Body of pancreas (tissue), 4 donors: ENCODE measurements around the gene C6orf136. TPM values are rescaled to one million over a fixed set of nuclear protein-coding genes. Genes with fewer than 3 reads are reported as not detected.

ENCODE experiments used
- ATAC-seq: fragments of 150-250 bp; one replicate; pipeline ENCODE4 v1.9.1; 2016
- DNase-seq, 4 donors: peaks; one replicate each; pipeline ENCODE4 v3.0.0-alpha.2; 2019
- H3K27ac ChIP-seq, 4 donors: fragments of 200-600 bp; sonication (generic); 1 replicate in 3 of 4; 2 replicates in 1 of 4; pipeline versions ENCODE4 v1.5.1 to v1.6.1; 2016 to 2019; ENCODE audit warnings: mild to moderate bottlenecking in 1 of 4, mixed read lengths in 1 of 4, moderate library complexity in 1 of 4
- H3K27me3 ChIP-seq, 2 donors: fragments of 200-600 bp; sonication (generic); one replicate each; pipeline ENCODE4 v1.6.0; 2016; ENCODE audit warnings: mild to moderate bottlenecking in 1 of 2
- H3K36me3 ChIP-seq, 2 donors: fragments of 200-600 bp; sonication (generic); replicated peaks in 1 of 2; 2 replicates each; pipeline ENCODE4 v1.5.1; 2016; ENCODE audit warnings: low read depth in 2 of 2; ENCODE audit not compliant: insufficient read depth in 1 of 2
- H3K4me1 ChIP-seq: fragments of 200-600 bp; sonication (generic); one replicate; pipeline ENCODE4 v1.6.0; 2016
- H3K4me3 ChIP-seq, 2 donors: fragments of 200-600 bp; sonication (generic); 1 replicate in 1 of 2; 2 replicates in 1 of 2; pipeline ENCODE4 v1.5.1; 2016 to 2019
- H3K9me3 ChIP-seq, 3 donors: fragments of 200-600 bp; sonication (generic); 1 replicate in 2 of 3; 2 replicates in 1 of 3; pipeline ENCODE4 v1.5.1; 2016
- CTCF ChIP-seq, 7 experiments: fragments of 450-650 bp in 4 of 7; fragments of 200-600 bp in 3 of 7; sonication (generic) in 3 of 7; IDR thresholded peaks; one replicate each; pipeline ENCODE4 v1.5.1; 2016 to 2019; ENCODE audit warnings: antibody characterized with exemption in 7 of 7
- POLR2A ChIP-seq, 3 donors: fragments of 450-650 bp; IDR thresholded peaks; one replicate each; pipeline ENCODE4 v1.6.1; 2016; ENCODE audit warnings: antibody characterized with exemption in 3 of 3, mild to moderate bottlenecking in 2 of 3
- WGBS, 2 donors: methylation state at CpG; one replicate each; pipeline ENCODE4 v1.1.5; 2017; 5-methylcytosine and 5-hydroxymethylcytosine counted together
- intact Hi-C: fragments of 100-400 bp; cut with DNase I; formaldehyde crosslinking; loops from one replicate; pipeline ENCODE4 v1.15.1; 2023
- total RNA-seq, 2 donors: library from RNA; depleted of rRNA; stranded (reverse); fragments of >200 nt; gene quantifications; one replicate each; pipeline ENCODE4 v1.1.0, GENCODE V29; 2016

Gene C6orf136
- total RNA-seq, 2 donors from 2014 or later = 7.3 to 28.3 TPM

GRCh38 chr6:30683980-30684338 is 37.0 kb downstream of the C6orf136 start:
- DNase-seq = no peak
- intact Hi-C loops = loop anchor here (5.0 kb wide), 1 partner anchor 43 kb away; no protein-coding TSS in a partner anchor
- TF ChIP-seq POLR2A (IDR thresholded peaks at IDR 0.05) (no peak), CTCF (IDR thresholded peaks at IDR 0.05) (no peak)
- 31 to 43% methylated on average over 2 of the region's 2 CpGs for WGBS, 2 donors
- Histone ChIP-seq H3K36me3 (no peaks in the 10 kb centered on the region), H3K27me3 (no peaks in the 10 kb centered on the region), H3K4me1 (peaks cover 69% of the 10 kb centered on the region), H3K9me3 (no peaks in the 10 kb centered on the region), H3K4me3 (peak overlapping the region in 1 of 2 donors; percentile 17), H3K27ac (peak overlapping the region in 3 of 4 donors; percentile 64 to 98 (median 95))
- ATAC-seq = no peak

- Histone ChIP-seq H3K27ac (peak overlapping the region; percentile 47 to 98 (median 80)), H3K4me1 (peaks cover 69% of the 10 kb centered on the region), H3K4me3 (peak overlapping the region in 1 of 2 donors; percentile 17), H3K9me3 (no peaks in the 10 kb centered on the region), H3K27me3 (no peaks in the 10 kb centered on the region), H3K36me3 (no peaks in the 10 kb centered on the region)
- no peak for ATAC-seq
- DNase-seq = peak in 1 of 4 donors; percentile 57
- intact Hi-C loops = loop anchor here (5.0 kb wide), 1 partner anchor 43 kb away; no protein-coding TSS in a partner anchor
- TF ChIP-seq POLR2A (IDR thresholded peaks at IDR 0.05) = no peak
- TF ChIP-seq CTCF (IDR thresholded peaks at IDR 0.05) = no peak
- 57 to 72% methylated on average over 13 to 19 of the region's 21 CpGs for WGBS, 2 donors
Observed at GRCh38 chr6:30684386-30685156, 37.6 kb downstream of the C6orf136 start.

GRCh38 chr6:30685157-30686008 is 38.5 kb downstream of the C6orf136 start:
- ATAC-seq = no peak
- DNase-seq = no peak
- no peaks in the 10 kb centered on the region for H3K27me3 ChIP-seq
- peak overlapping the region in 1 of 2 donors; percentile 68 for H3K4me3 ChIP-seq
- H3K4me1 ChIP-seq = peaks cover 69% of the 10 kb centered on the region
- TF ChIP-seq POLR2A (IDR thresholded peaks at IDR 0.05) (no peak), CTCF (IDR thresholded peaks at IDR 0.05) (no peak)
- no peaks in the 10 kb centered on the region for H3K9me3 ChIP-seq
- WGBS, 2 donors = 55 to 79% methylated on average over 19 to 29 of the region's 29 CpGs
- intact Hi-C loops = no loop called here
- no peaks in the 10 kb centered on the region for H3K36me3 ChIP-seq
- H3K27ac ChIP-seq = peak overlapping the region in 3 of 4 donors; percentile 90 to 98 (median 95)

GRCh38 chr6:30686009-30686907 is 39.3 kb downstream of the C6orf136 start, which contains the start of gene PPP1R18:
Gene PPP1R18, minus strand, starts transcription at chr6:30686645. Its CDS starts 627 bp downstream, at chr6:30686018.
- Histone ChIP-seq H3K9me3 (no peaks in the 10 kb centered on the region), H3K27ac (peak within 1 kb of the TSS; percentile 79 to 98 (median 92)), H3K4me3 (peak within 1 kb of the TSS; percentile 53 to 68), H3K27me3 (no peaks in the 10 kb centered on the region), H3K36me3 (no peaks in the 10 kb centered on the region), H3K4me1 (peaks cover 74% of the 10 kb centered on the region)
- intact Hi-C loops = no loop called here
- ATAC-seq (peak; percentile 40), DNase-seq (peak; percentile 62 to 76 (median 71))
- peak in 1 of 3 donors; percentile 68 for TF ChIP-seq POLR2A (IDR thresholded peaks at IDR 0.05)
- TF ChIP-seq CTCF (IDR thresholded peaks at IDR 0.05) = no peak
- WGBS, 2 donors = 4 to 6% methylated on average over 29 to 40 of the region's 41 CpGs
